Measurements from ENCODE around the gene MYO1C. TPM values are rescaled to one million over a fixed set of nuclear protein-coding genes. Genes with fewer than 3 reads are reported as not detected.

MYO1C gene
- total RNA-seq, 1 experiment from 2014 or later: 73.6 TPM

DNA sequence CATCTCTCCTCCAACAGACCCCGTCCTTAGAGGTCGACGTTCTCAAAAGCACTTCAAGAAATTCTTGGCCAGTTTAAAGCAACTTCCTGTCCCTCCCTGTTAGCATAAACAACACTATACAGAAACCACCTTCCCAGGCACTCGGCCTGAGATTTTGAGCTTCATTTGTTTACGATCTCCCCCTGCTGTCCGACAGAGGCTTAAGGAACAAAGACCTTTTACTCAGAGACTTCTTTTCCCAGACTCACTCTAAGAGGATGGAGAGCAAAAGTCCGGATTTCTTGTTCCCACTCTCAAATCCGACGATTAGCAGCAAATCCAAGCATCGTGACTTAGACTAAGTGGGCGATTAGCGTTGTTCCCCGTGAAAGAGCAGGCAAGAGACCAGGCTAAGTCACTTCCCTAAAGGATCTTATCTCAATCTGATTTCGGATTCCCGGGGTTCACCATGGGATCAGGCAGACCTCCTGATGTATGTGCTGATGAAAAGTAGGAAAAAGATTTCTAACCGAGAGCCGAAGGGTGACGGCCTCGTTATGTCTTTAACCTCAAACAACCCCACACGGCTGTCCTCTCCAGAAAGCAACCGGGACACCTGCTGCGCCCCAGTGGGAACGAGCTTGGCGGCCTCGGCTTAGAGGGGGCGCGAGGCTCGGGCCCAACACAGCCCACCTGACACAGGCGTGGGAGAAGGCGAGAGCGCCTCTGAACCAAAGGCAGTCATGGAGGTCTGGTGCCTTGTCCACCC is 23.3 kb upstream of the MYO1C start:
- H3K36me3 Mint-ChIP-seq: no peaks in the 10 kb centered on the region
- peak overlapping the region; percentile 88 for H3K4me3 Mint-ChIP-seq
- TF ChIP-seq ZNF423 (CRISPR knock-in tag; IDR thresholded peaks at IDR 0.05) (no peak), NR3C1 (CRISPR knock-in tag; conservative IDR thresholded peaks at IDR 0.05; ENCODE audit: low read depth) (0 out of 2 replicates have a peak, but pooled peaks have one; percentile 74)
- TF ChIP-seq, protein P1, sequence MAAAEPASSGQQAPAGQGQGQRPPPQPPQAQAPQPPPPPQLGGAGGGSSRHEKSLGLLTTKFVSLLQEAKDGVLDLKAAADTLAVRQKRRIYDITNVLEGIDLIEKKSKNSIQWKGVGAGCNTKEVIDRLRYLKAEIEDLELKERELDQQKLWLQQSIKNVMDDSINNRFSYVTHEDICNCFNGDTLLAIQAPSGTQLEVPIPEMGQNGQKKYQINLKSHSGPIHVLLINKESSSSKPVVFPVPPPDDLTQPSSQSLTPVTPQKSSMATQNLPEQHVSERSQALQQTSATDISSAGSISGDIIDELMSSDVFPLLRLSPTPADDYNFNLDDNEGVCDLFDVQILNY (CRISPR knock-in tag; IDR thresholded peaks at IDR 0.05): peak; percentile 23; the same call in 1 of the 2 replicates
- no peaks in the 10 kb centered on the region for H3K9me3 Mint-ChIP-seq
- H3K27ac Mint-ChIP-seq: peak overlapping the region; percentile 97
- ChIA-PET POLR2A (interaction anchor here (0.6 to 2.2 kb wide), 9 partner anchors 23 to 237 kb away, joined by 3 to 16 read pairs (median 3); partner anchors contain the start of genes MYO1C, RILP and TRARG1), CTCF (interaction anchor here (0.5 to 2.7 kb wide), 35 partner anchors 10 to 393 kb away, joined by 3 to 53 read pairs (median 5); partner anchors contain the start of genes BHLHA9, CRK, MYO1C and RILP)
- ATAC-seq (peak; percentile 46), DNase-seq (ENCODE audit: low spot score) (peak; percentile 52)
- H3K27me3 Mint-ChIP-seq (ENCODE audit: low read depth): no peaks in the 10 kb centered on the region
- H3K4me1 Mint-ChIP-seq: peaks cover 14% of the 10 kb centered on the region

DNA sequence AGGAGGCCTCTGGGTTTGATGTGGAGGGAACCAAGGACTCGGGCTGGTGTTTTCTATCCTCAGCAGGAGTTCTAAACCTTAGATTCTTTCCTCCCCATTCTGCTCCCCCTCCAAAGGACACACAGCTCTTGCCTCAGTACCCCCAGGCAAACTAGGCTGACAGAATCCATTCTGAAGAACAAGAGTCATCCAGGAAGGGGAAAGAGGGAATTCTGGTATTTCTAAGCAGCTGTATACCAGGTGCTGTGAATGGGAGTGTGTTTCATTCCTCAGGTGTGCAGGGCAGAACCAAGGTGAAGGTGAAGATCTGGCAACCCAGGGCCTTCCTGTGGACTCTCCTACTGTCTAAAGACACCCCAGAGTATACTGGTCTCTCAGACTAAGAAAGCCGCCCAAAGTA is 19.9 kb upstream of the MYO1C start:
- Mint-ChIP-seq H3K36me3 (no peaks in the 10 kb centered on the region), H3K4me3 (no peak overlapping the region), H3K9me3 (no peaks in the 10 kb centered on the region), H3K27me3 (ENCODE audit: low read depth) (no peaks in the 10 kb centered on the region), H3K4me1 (peaks cover 10% of the 10 kb centered on the region), H3K27ac (no peak overlapping the region)
- TF ChIP-seq GRHL2 (CRISPR knock-in tag; IDR thresholded peaks at IDR 0.05; ENCODE audit: insufficient replicate concordance, severe bottlenecking) (no peak), SOX15 (CRISPR knock-in tag; IDR thresholded peaks at IDR 0.05) (no peak), PRRX2 (CRISPR knock-in tag; IDR thresholded peaks at IDR 0.05) (no peak), EMX1 (CRISPR knock-in tag; IDR thresholded peaks at IDR 0.05) (no peak), KAT7 (CRISPR knock-in tag; IDR thresholded peaks at IDR 0.05; ENCODE audit: borderline replicate concordance) (no peak), TP53 (CRISPR knock-in tag; IDR thresholded peaks at IDR 0.05) (no peak)
- TF ChIP-seq, protein P2, sequence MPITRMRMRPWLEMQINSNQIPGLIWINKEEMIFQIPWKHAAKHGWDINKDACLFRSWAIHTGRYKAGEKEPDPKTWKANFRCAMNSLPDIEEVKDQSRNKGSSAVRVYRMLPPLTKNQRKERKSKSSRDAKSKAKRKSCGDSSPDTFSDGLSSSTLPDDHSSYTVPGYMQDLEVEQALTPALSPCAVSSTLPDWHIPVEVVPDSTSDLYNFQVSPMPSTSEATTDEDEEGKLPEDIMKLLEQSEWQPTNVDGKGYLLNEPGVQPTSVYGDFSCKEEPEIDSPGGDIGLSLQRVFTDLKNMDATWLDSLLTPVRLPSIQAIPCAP (CRISPR knock-in tag; IDR thresholded peaks at IDR 0.05): no peak
- TF ChIP-seq, protein P3, sequence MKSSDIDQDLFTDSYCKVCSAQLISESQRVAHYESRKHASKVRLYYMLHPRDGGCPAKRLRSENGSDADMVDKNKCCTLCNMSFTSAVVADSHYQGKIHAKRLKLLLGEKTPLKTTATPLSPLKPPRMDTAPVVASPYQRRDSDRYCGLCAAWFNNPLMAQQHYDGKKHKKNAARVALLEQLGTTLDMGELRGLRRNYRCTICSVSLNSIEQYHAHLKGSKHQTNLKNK (CRISPR knock-in tag; IDR thresholded peaks at IDR 0.05): no peak
- TF ChIP-seq, protein P4, sequence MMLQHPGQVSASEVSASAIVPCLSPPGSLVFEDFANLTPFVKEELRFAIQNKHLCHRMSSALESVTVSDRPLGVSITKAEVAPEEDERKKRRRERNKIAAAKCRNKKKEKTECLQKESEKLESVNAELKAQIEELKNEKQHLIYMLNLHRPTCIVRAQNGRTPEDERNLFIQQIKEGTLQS (CRISPR knock-in tag; conservative IDR thresholded peaks at IDR 0.05): no peak
- ChIA-PET POLR2A (interaction anchor here (0.5 kb wide), 1 partner anchor 66 kb away, joined by 4 read pairs; no protein-coding TSS in a partner anchor), CTCF (no interaction called here)
- ATAC-seq (no peak), DNase-seq (ENCODE audit: low spot score) (no peak)

DNA sequence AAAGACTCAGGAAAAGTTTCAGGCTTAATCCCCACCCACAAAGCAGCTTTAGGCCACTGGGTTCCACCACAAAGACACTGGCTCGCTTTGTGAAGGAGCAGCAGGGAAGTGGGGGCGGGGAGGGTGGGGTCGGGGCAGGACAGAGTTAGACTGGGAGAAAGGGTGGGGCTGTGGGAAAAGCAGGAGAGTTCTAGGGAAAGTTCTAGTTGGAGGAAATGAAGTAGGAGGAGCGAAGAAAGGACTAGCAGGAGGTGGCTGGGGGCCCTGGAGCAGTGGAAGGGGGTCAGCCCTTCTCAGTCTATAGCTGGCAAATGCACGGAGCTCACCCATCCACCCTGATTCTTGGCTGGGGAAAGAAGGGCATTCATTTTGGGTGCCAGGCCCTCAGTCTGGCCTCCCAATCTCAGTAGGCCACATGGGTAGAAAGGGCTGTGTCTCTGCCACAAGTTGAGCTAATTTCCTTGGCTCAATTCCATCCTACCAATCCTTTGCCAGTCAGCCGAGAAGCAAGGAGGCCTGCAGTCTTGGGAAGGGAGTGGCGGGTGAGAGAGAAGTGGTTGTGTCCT is 19.4 kb upstream of the MYO1C start:
- ChIA-PET CTCF (no interaction called here), POLR2A (interaction anchor here (0.5 kb wide), 1 partner anchor 65 kb away, joined by 4 read pairs; no protein-coding TSS in a partner anchor)
- H3K27ac Mint-ChIP-seq: no peak overlapping the region
- ATAC-seq: no peak
- no peaks in the 10 kb centered on the region for H3K9me3 Mint-ChIP-seq
- H3K4me1 Mint-ChIP-seq: peaks cover 10% of the 10 kb centered on the region
- no peak overlapping the region for H3K4me3 Mint-ChIP-seq
- TF ChIP-seq ETV6 (CRISPR knock-in tag; IDR thresholded peaks at IDR 0.05): no peak
- TF ChIP-seq ZNF232 (CRISPR knock-in tag; IDR thresholded peaks at IDR 0.05): no peak
- TF ChIP-seq, protein P5, sequence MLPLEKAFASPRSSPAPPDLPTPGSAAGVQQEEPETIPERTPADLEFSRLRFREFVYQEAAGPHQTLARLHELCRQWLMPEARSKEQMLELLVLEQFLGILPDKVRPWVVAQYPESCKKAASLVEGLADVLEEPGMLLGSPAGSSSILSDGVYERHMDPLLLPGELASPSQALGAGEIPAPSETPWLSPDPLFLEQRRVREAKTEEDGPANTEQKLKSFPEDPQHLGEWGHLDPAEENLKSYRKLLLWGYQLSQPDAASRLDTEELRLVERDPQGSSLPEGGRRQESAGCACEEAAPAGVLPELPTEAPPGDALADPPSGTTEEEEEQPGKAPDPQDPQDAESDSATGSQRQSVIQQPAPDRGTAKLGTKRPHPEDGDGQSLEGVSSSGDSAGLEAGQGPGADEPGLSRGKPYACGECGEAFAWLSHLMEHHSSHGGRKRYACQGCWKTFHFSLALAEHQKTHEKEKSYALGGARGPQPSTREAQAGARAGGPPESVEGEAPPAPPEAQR (CRISPR knock-in tag; IDR thresholded peaks at IDR 0.05): no peak
- TF ChIP-seq, protein P6, sequence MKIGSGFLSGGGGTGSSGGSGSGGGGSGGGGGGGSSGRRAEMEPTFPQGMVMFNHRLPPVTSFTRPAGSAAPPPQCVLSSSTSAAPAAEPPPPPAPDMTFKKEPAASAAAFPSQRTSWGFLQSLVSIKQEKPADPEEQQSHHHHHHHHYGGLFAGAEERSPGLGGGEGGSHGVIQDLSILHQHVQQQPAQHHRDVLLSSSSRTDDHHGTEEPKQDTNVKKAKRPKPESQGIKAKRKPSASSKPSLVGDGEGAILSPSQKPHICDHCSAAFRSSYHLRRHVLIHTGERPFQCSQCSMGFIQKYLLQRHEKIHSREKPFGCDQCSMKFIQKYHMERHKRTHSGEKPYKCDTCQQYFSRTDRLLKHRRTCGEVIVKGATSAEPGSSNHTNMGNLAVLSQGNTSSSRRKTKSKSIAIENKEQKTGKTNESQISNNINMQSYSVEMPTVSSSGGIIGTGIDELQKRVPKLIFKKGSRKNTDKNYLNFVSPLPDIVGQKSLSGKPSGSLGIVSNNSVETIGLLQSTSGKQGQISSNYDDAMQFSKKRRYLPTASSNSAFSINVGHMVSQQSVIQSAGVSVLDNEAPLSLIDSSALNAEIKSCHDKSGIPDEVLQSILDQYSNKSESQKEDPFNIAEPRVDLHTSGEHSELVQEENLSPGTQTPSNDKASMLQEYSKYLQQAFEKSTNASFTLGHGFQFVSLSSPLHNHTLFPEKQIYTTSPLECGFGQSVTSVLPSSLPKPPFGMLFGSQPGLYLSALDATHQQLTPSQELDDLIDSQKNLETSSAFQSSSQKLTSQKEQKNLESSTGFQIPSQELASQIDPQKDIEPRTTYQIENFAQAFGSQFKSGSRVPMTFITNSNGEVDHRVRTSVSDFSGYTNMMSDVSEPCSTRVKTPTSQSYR (CRISPR knock-in tag; IDR thresholded peaks at IDR 0.05): no peak
- TF ChIP-seq TP53 (CRISPR knock-in tag; IDR thresholded peaks at IDR 0.05): no peak
- TF ChIP-seq TEAD4 (CRISPR knock-in tag; IDR thresholded peaks at IDR 0.05): no peak
- H3K27me3 Mint-ChIP-seq (ENCODE audit: low read depth): no peaks in the 10 kb centered on the region
- DNase-seq (ENCODE audit: low spot score): no peak
- H3K36me3 Mint-ChIP-seq: no peaks in the 10 kb centered on the region

Data from WTC11 (cell line).